H1 (cell line): ENCODE results near the gene PRKD3. TPM values are rescaled to one million over a fixed set of nuclear protein-coding genes. Genes with fewer than 3 reads are reported as not detected.

ENCODE experiments used
- CTCF ChIA-PET: fragments of 300-600 bp; sonication (Branson Sonifier 250); formaldehyde crosslinking; loops from one replicate; lab custom pipeline; 2021; ENCODE audit not compliant: partially characterized antibody; lab: Charles Lee
- POLR2A ChIA-PET: fragments of 300-600 bp; sonication (Branson Sonifier 250); formaldehyde crosslinking; loops from one replicate; lab custom pipeline; 2021; ENCODE audit warnings: inconsistent platforms; ENCODE audit not compliant: partially characterized antibody; lab: Charles Lee
- DNase-seq, 2 experiments: peaks; one replicate each; pipeline versions ENCODE4 v3.0.0 to v3.0.0-alpha.2; 2010 to 2022; ENCODE audit warnings: low spot score in 2 of 2, low read depth in 1 of 2, mixed read lengths in 1 of 2
- FAIRE-seq: peaks from 2 replicates; lab custom pipeline; 2011; peaks lifted over from hg19 to GRCh38; lab: Jason Lieb, UNC
- H2AFZ ChIP-seq: 2 replicates; pipeline ENCODE4 v1.8.1; 2012; ENCODE audit warnings: low read length, inconsistent platforms
- H2AK5ac ChIP-seq: 2 replicates; pipeline ENCODE4 v1.6.1; 2013; ENCODE audit warnings: low read depth, low read length
- H2BK120ac ChIP-seq: replicated peaks from 2 replicates; pipeline ENCODE3; 2013; ENCODE audit warnings: low read depth, low read length, inconsistent platforms
- H2BK12ac ChIP-seq: 2 replicates; pipeline ENCODE4 v1.6.1; 2013; ENCODE audit warnings: low read depth, low read length
- H2BK15ac ChIP-seq: 2 replicates; pipeline ENCODE4 v1.6.1; 2013; ENCODE audit warnings: low read length
- H2BK20ac ChIP-seq: 2 replicates; pipeline ENCODE4 v1.6.1; 2013; ENCODE audit warnings: low read length
- H2BK5ac ChIP-seq: 2 replicates; pipeline ENCODE4 v1.6.1; 2013; ENCODE audit warnings: low read depth, low read length
- H3K14ac ChIP-seq: 2 replicates; pipeline ENCODE4 v1.6.1; 2013; ENCODE audit warnings: inconsistent platforms; ENCODE audit not compliant: insufficient read length
- H3K18ac ChIP-seq: 2 replicates; pipeline ENCODE4 v1.6.1; 2013; ENCODE audit warnings: low read length; ENCODE audit errors: extremely low read depth
- H3K23ac ChIP-seq: 2 replicates; pipeline ENCODE4 v1.6.1; 2013; ENCODE audit warnings: inconsistent platforms; ENCODE audit not compliant: insufficient read length
- H3K23me2 ChIP-seq: 2 replicates; pipeline ENCODE4 v1.6.1; 2013; ENCODE audit warnings: low read depth, low read length
- H3K27ac ChIP-seq: 2 replicates; pipeline ENCODE4 v1.6.1; 2011; ENCODE audit warnings: low read depth, low read length, inconsistent platforms
- H3K27me3 ChIP-seq, 4 experiments: replicated peaks in 1 of 4; 1 replicate in 1 of 4; 2 replicates in 3 of 4; pipeline versions ENCODE4 v1.6.1 to v1.8.1; 2011 to 2013; ENCODE audit warnings: low read length in 3 of 4, mild to moderate bottlenecking in 3 of 4, inconsistent platforms in 2 of 4, mixed read lengths in 2 of 4, moderate library complexity in 1 of 4; ENCODE audit not compliant: control insufficient read depth in 3 of 4, insufficient read depth in 3 of 4; ENCODE audit errors: extremely low read depth in 1 of 4
- H3K36me3 ChIP-seq, 4 experiments: 2 replicates each; pipeline versions ENCODE4 v1.6.1 to v1.8.1; 2011 to 2013; ENCODE audit warnings: mild to moderate bottlenecking in 4 of 4, low read length in 3 of 4, moderate library complexity in 2 of 4, control low read depth in 1 of 4, inconsistent platforms in 1 of 4; ENCODE audit not compliant: insufficient read depth in 4 of 4, control insufficient read depth in 2 of 4
- H3K4ac ChIP-seq: replicated peaks from 2 replicates; pipeline ENCODE3; 2013; ENCODE audit warnings: low read length, low read depth, mixed read lengths, inconsistent platforms; ENCODE audit not compliant: insufficient read length
- H3K4me1 ChIP-seq, 4 experiments: replicated peaks in 1 of 4; 1 replicate in 1 of 4; 2 replicates in 3 of 4; pipeline versions ENCODE4 v1.6.1 to v1.8.1; 2011 to 2013; ENCODE audit warnings: low read length in 3 of 4, inconsistent platforms in 2 of 4, mixed read lengths in 1 of 4; ENCODE audit not compliant: insufficient read depth in 4 of 4, control insufficient read depth in 3 of 4
- H3K4me2 ChIP-seq, 2 experiments: 2 replicates each; pipeline versions ENCODE4 v1.6.1 to v1.8.1; 2011 to 2013; ENCODE audit warnings: low read depth in 2 of 2, low read length in 2 of 2, control low read depth in 1 of 2, inconsistent platforms in 1 of 2, mild to moderate bottlenecking in 1 of 2; ENCODE audit not compliant: insufficient read depth in 1 of 2
- H3K4me3 ChIP-seq, 4 experiments: fragments of 200-600, 300-600 bp in 1 of 4; sonication (generic), shearing (Covaris generic), sonication (Bioruptor Twin) in 1 of 4; 2 replicates each; pipeline versions ENCODE4 v1.5.1 to v1.8.1; 2011 to 2016; ENCODE audit warnings: low read length in 4 of 4, low read depth in 3 of 4, control low read depth in 2 of 4, inconsistent platforms in 2 of 4, mild to moderate bottlenecking in 2 of 4, mixed read lengths in 1 of 4, moderate library complexity in 1 of 4; ENCODE audit not compliant: insufficient read depth in 2 of 4; ENCODE audit errors: extremely low read depth in 1 of 4
- H3K56ac ChIP-seq: replicated peaks from 2 replicates; pipeline ENCODE3; 2013; ENCODE audit warnings: low read depth, mild to moderate bottlenecking, mixed read lengths, low read length, inconsistent platforms; ENCODE audit not compliant: insufficient read length
- H3K79me1 ChIP-seq: 2 replicates; pipeline ENCODE4 v1.6.1; 2013; ENCODE audit warnings: low read depth, low read length, control low read depth
- H3K79me2 ChIP-seq, 2 experiments: 2 replicates each; pipeline versions ENCODE4 v1.6.1 to v1.8.1; 2012 to 2013; ENCODE audit warnings: low read length in 2 of 2, mild to moderate bottlenecking in 2 of 2, inconsistent platforms in 1 of 2; ENCODE audit not compliant: insufficient read depth in 2 of 2, control insufficient read depth in 1 of 2
- H3K9ac ChIP-seq, 4 experiments: replicated peaks in 1 of 4; 1 replicate in 1 of 4; 2 replicates in 3 of 4; pipeline versions ENCODE4 v1.6.1 to v1.8.1; 2011 to 2013; ENCODE audit warnings: low read depth in 3 of 4, low read length in 3 of 4, control low read depth in 2 of 4, mild to moderate bottlenecking in 2 of 4, moderate library complexity in 2 of 4, inconsistent platforms in 1 of 4; ENCODE audit errors: extremely low read depth in 1 of 4
- H3K9me3 ChIP-seq, 2 experiments: 2 replicates each; pipeline versions ENCODE4 v1.6.1 to v1.8.1; 2012 to 2013; ENCODE audit warnings: mild to moderate bottlenecking in 2 of 2, moderate library complexity in 2 of 2, control low read depth in 1 of 2, inconsistent platforms in 1 of 2, low read depth in 1 of 2, low read length in 1 of 2, mixed read lengths in 1 of 2; ENCODE audit not compliant: insufficient read depth in 2 of 2
- H4K20me1 ChIP-seq, 2 experiments: replicated peaks in 1 of 2; 2 replicates each; pipeline versions ENCODE3 to v1.8.1; 2011 to 2013; ENCODE audit warnings: inconsistent platforms in 2 of 2, low read length in 2 of 2, mild to moderate bottlenecking in 1 of 2; ENCODE audit not compliant: insufficient read depth in 2 of 2, control insufficient read depth in 1 of 2
- H4K5ac ChIP-seq: 2 replicates; pipeline ENCODE4 v1.6.1; 2013; ENCODE audit warnings: low read length, low read depth, mixed read lengths, inconsistent platforms; ENCODE audit not compliant: insufficient read length
- H4K8ac ChIP-seq: 2 replicates; pipeline ENCODE4 v1.8.0; 2013; ENCODE audit warnings: mild to moderate bottlenecking, moderate library complexity, low read length, inconsistent platforms; ENCODE audit not compliant: insufficient read depth; ENCODE audit errors: extremely low read depth
- H4K91ac ChIP-seq: replicated peaks from 2 replicates; pipeline ENCODE3; 2013; ENCODE audit warnings: low read length, mixed read lengths, inconsistent platforms; ENCODE audit not compliant: insufficient read length
- CTBP2 ChIP-seq: IDR thresholded peaks from 2 replicates; pipeline ENCODE4 v1.7.0; 2011; ENCODE audit warnings: borderline replicate concordance, mild to moderate bottlenecking, moderate library complexity, mixed read lengths, low read length; ENCODE audit not compliant: insufficient read depth, insufficient read length
- KDM5A ChIP-seq: fragments of 200-600 bp; IDR thresholded peaks from 2 replicates; pipeline ENCODE4 v1.7.1; 2012; ENCODE audit warnings: mild to moderate bottlenecking, low read length, inconsistent platforms, mixed read lengths
- WGBS, 2 experiments: shearing (Covaris generic) in 1 of 2; methylation state at CpG; one replicate each; pipeline versions ENCODE4 v1.1.6 to v1.1.7; 2013 to 2015; ENCODE audit warnings: low lambda C conversion rate in 2 of 2, mixed read lengths in 2 of 2, inconsistent platforms in 1 of 2, low coverage in 1 of 2, missing lambda C conversion rate in 1 of 2; ENCODE audit not compliant: insufficient replicate concordance in 2 of 2, insufficient coverage in 1 of 2, insufficient read length in 1 of 2; ENCODE audit errors: extremely low coverage in 1 of 2, missing lambda C conversion rate in 1 of 2; 5-methylcytosine and 5-hydroxymethylcytosine counted together
- polyA plus RNA-seq, 7 experiments: library from polyadenylated mRNA; depleted of rRNA in 3 of 7; stranded (reverse) in 5 of 7; unstranded in 2 of 7; fragments of >200 nt in 5 of 7; fragments of 200-250 nt in 2 of 7; gene quantifications; 1 replicate in 5 of 7; 2 replicates in 1 of 7; 4 replicates in 1 of 7; pipeline versions ENCODE4 v1.2.1 to v1.2.3, GENCODE V29; 2011 to 2013; ENCODE audit warnings: missing spikeins in 2 of 7, mixed read lengths in 2 of 7
- total RNA-seq: library from RNA; stranded (reverse); fragmentation: NEBNext Ultra II Directional; extraction: Animal tissue kit (Norgen Biotek cat#: 25700); gene quantifications from 2 replicates; pipeline ENCODE4 v1.2.1, GENCODE V29; 2021

The PRKD3 gene
- total and polyA plus RNA-seq, 2 of the 8 experiments (the other 6 are each of a cell fraction or from before 2014, with no cell fraction given), result 12.0 to 63.3 TPM

GRCh38 chr2:37357069-37357468 is 32.4 kb upstream of the PRKD3 start:
- ChIA-PET POLR2A (no interaction called here), CTCF (interaction anchor here (0.7 to 1.1 kb wide), 4 partner anchors 8 to 200 kb away, joined by 3 to 5 read pairs (median 4); no protein-coding TSS in a partner anchor)
- Histone ChIP-seq H2BK15ac (no peak overlapping the region), H2BK12ac (no peak overlapping the region), H3K36me3 (no peaks in the 10 kb centered on the region), H3K14ac (no peak overlapping the region), H3K4ac (no peak overlapping the region), H3K4me1 (no peaks in the 10 kb centered on the region), H3K23ac (no peak overlapping the region), H3K4me2 (no peak overlapping the region), H4K5ac (no peak overlapping the region), H3K27ac (no peak overlapping the region), H2AFZ (no peak overlapping the region), H3K27me3 (no peaks in the 10 kb centered on the region), H3K9ac (no peak overlapping the region), H3K79me1 (no peaks in the 10 kb centered on the region), H4K20me1 (no peaks in the 10 kb centered on the region), H2AK5ac (no peak overlapping the region), H2BK5ac (no peak overlapping the region), H3K79me2 (no peaks in the 10 kb centered on the region), H3K56ac (no peak overlapping the region), H2BK120ac (no peak overlapping the region), H3K18ac (no peak overlapping the region), H3K23me2 (no peaks in the 10 kb centered on the region), H3K9me3 (no peaks in the 10 kb centered on the region), H4K91ac (no peak overlapping the region), H4K8ac (no peak overlapping the region), H2BK20ac (no peak overlapping the region), H3K4me3 (no peak overlapping the region)
- WGBS, 2 experiments, result 88% methylated on average over 1 of the region's 1 CpG; no CpG with 5 or more reads in 1 of the 2 experiments
- FAIRE-seq (no peak), DNase-seq (no peak)
- TF ChIP-seq KDM5A (no peak), CTBP2 (no peak)
